Activated naive CD8-positive, alpha-beta T cell treated with anti-CD3 and anti-CD28 coated beads, Interleukin-2, amount 50 U/mL, for 16 hours (primary cell): ENCODE data around the gene DGCR2.
"Not testable (repeated sequence)": the region's sequence is repeated elsewhere in the genome, so short reads cannot be mapped to it uniquely, and the experiment has no call there.

Experiments
- DNase-seq: peaks from one replicate; pipeline ENCODE4 v3.0.0-alpha.2; 2020; ENCODE audit warnings: low read depth, low spot score

DGCR2 gene

GRCh38 chr22:19032156-19032785 lies 89.9 kb downstream of the DGCR2 start:
- not testable (repeated sequence) for DNase-seq

- DNase-seq: not testable (repeated sequence)
Measured at GRCh38 chr22:19030889-19031252, 91.3 kb downstream of the DGCR2 start.

GRCh38 chr22:19030226-19030888 lies 91.9 kb downstream of the DGCR2 start:
- not testable (repeated sequence) for DNase-seq

- not testable (repeated sequence) for DNase-seq
Measured at GRCh38 chr22:19029113-19030103, 92.8 kb downstream of the DGCR2 start.

- not testable (repeated sequence) for DNase-seq
Measured at GRCh38 chr22:19028060-19028455, 94.2 kb downstream of the DGCR2 start.

- not testable (repeated sequence) for DNase-seq
Measured at GRCh38 chr22:19027371-19028059, 94.7 kb downstream of the DGCR2 start.

- DNase-seq: not testable (repeated sequence)
Measured at GRCh38 chr22:19026080-19026479, 96.1 kb downstream of the DGCR2 start.

GRCh38 chr22:19024956-19025489 lies 97.2 kb downstream of the DGCR2 start:
- not testable (repeated sequence) for DNase-seq

GRCh38 chr22:19023931-19024330 lies 98.3 kb downstream of the DGCR2 start:
- not testable (repeated sequence) for DNase-seq

GRCh38 chr22:19022755-19023154 lies 99.5 kb downstream of the DGCR2 start:
- DNase-seq: no peak

- DNase-seq: no peak
Measured at GRCh38 chr22:19019679-19020032, 102.6 kb downstream of the DGCR2 start.

GRCh38 chr22:19019029-19019678 lies 103.1 kb downstream of the DGCR2 start:
- no peak for DNase-seq

GRCh38 chr22:19018256-19018655 lies 104.0 kb downstream of the DGCR2 start:
- DNase-seq: no peak

- DNase-seq: no peak
Measured at GRCh38 chr22:19016081-19016766, 106.0 kb downstream of the DGCR2 start.

GRCh38 chr22:19014886-19015285 lies 107.3 kb downstream of the DGCR2 start:
- DNase-seq: no peak

- not testable (repeated sequence) for DNase-seq
Measured at GRCh38 chr22:19013881-19014598, 108.2 kb downstream of the DGCR2 start.

GRCh38 chr22:19013411-19013810 lies 108.8 kb downstream of the DGCR2 start:
- not testable (repeated sequence) for DNase-seq

GRCh38 chr22:19012308-19012986 lies 109.8 kb downstream of the DGCR2 start:
- DNase-seq: no peak

GRCh38 chr22:19011611-19012010 lies 110.6 kb downstream of the DGCR2 start:
- DNase-seq: not testable (repeated sequence)
